ENCODE measurements around the gene THRB. TPM values are rescaled to one million over a fixed set of nuclear protein-coding genes. Genes with fewer than 3 reads are reported as not detected.

Gene THRB
- total and polyA plus RNA-seq, 2 donors (not counting 3 experiments of a cell fraction or from before 2014, with no cell fraction given), result 0.06 TPM; not detected in 1

DNA sequence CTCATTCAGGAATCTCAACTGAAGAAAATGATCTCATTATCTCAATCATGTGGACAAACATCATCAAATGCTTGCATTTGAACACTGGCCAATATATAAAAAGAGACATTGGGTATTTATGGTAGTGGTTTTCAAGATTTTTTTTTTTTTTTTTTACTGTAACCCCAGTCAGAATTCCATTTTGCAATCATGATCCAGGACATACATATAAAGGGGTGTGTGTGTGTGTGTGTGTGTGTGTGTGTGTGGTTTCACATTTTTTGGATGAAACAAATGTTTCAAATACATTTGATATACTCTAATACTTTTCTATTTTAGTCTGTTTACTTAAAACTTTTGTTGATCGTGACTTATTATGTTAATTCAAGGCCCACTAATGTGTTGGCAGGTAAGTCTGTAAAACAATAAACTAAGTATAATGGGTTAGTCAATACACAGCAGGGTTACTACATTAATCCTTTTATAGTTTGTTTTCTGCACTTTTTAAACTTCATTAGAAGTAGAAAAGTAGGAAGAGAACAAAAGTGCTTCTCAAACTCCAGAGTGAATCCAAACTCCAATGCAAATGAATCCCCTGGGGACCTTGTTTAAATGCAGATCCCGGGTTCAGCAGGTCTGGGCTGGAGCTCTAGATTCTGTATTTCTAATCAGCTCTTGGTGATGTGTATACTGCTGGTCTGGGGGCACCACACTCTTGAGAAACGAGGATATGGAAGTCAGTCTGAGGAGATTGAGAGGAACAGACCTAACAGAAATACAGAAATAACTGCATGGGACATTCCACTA lies 17.6 kb downstream of the THRB start:
- Histone ChIP-seq H3K4me1 (ENCODE audit: control insufficient read depth, extremely low read depth, insufficient read depth, low read length) (no peaks in the 10 kb centered on the region), H3K27ac (ENCODE audit: insufficient read depth, low read depth, low read length) (no peak overlapping the region), H3K9ac (replicated peaks; ENCODE audit: extremely low read depth, insufficient read depth, low read length) (no peak overlapping the region), H3K4me3 (replicated peaks in 1 of 3; ENCODE audit: insufficient read depth in 1 of 3, low read depth in 1 of 3, low read length in 3 of 3) (no peak overlapping the region), H3K36me3 (ENCODE audit: control insufficient read depth in 2 of 2, extremely low read depth in 1 of 2, insufficient read depth in 2 of 2, low read length in 2 of 2) (no peaks in the 10 kb centered on the region), H3K79me2 (ENCODE audit: control insufficient read depth, insufficient read depth, low read length) (no peaks in the 10 kb centered on the region), H3K9me3 (replicated peaks; ENCODE audit: control insufficient read depth, insufficient read depth, low read length) (no peaks in the 10 kb centered on the region), H4K20me1 (replicated peaks; ENCODE audit: control insufficient read depth, extremely low read depth, insufficient read depth, low read length) (no peaks in the 10 kb centered on the region), H3K4me2 (ENCODE audit: insufficient read depth, low read length) (no peak overlapping the region), H2AFZ (ENCODE audit: low read depth, low read length) (no peak overlapping the region), H3K9me1 (replicated peaks; ENCODE audit: control insufficient read depth, extremely low read depth, insufficient read depth, low read length) (no peaks in the 10 kb centered on the region), H3K27me3 (ENCODE audit: control insufficient read depth in 2 of 2, insufficient read depth in 2 of 2, low read length in 2 of 2) (peaks cover 4 to 5% of the 10 kb centered on the region in 2 experiments)
- BruUV-seq (replicated peaks), result no TSS peak
- FAIRE-seq (no peak), DNase-seq (ENCODE audit: low read depth, low spot score) (no peak)
- dilution Hi-C loops (cut with MboI; ENCODE audit: extremely low pct_ligation_motif_present, low sequenced_read_pairs) (no loop called here), intact Hi-C loops (cut with micrococcal nuclease) (no loop called here)
- POLR2A ChIA-PET, result no interaction called here
- TF ChIP-seq, protein P1, sequence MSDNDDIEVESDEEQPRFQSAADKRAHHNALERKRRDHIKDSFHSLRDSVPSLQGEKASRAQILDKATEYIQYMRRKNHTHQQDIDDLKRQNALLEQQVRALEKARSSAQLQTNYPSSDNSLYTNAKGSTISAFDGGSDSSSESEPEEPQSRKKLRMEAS (IDR thresholded peaks at IDR 0.05; ENCODE audit: insufficient read depth, insufficient read length), result no peak
- TF ChIP-seq EZH2 (IDR thresholded peaks at IDR 0.05; ENCODE audit: borderline replicate concordance, low read depth, low read length, severe bottlenecking) (no peak), GATA2 (IDR thresholded peaks at IDR 0.05; ENCODE audit: insufficient read depth, insufficient read length, low read depth, low read length) (no peak)
- CTCF ChIA-PET, result no interaction called here

DNA sequence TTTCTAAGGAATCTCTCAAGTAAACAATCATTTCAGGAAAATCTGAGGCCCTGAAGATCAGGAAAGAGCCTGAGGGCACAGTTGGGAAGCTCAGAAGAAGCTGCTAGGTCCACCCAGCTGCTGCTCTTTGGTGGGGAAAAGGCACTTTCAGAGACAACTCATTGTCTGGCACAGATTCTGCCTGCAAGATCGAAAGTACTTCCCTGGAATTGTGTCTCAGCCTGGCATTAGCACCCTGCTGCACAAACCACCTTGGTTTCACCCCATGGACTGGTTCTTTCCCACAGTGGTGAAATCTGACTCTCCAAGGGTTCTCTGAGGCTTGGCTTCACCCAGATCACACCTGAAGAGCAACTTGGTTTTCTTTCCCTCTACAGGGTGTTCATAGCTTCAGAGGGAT lies 18.7 kb downstream of the THRB start:
- BruUV-seq (replicated peaks), result no TSS peak

More for the DNA sequence above, 18.7 kb downstream of the THRB start:
- no peaks in the 10 kb centered on the region for H3K9me1 ChIP-seq (replicated peaks; ENCODE audit: control insufficient read depth, extremely low read depth, insufficient read depth, low read length)
- no peak overlapping the region for H3K9ac ChIP-seq (replicated peaks; ENCODE audit: extremely low read depth, insufficient read depth, low read length)
- DNase-seq (ENCODE audit: low read depth, low spot score), result no peak
- H2AFZ ChIP-seq (ENCODE audit: low read depth, low read length), result no peak overlapping the region
- H3K9me3 ChIP-seq (replicated peaks; ENCODE audit: control insufficient read depth, insufficient read depth, low read length), result no peaks in the 10 kb centered on the region
- intact Hi-C loops (cut with micrococcal nuclease) (no loop called here), dilution Hi-C loops (cut with MboI; ENCODE audit: extremely low pct_ligation_motif_present, low sequenced_read_pairs) (no loop called here)
- no peak overlapping the region for H3K4me3 ChIP-seq (replicated peaks in 1 of 3; ENCODE audit: insufficient read depth in 1 of 3, low read depth in 1 of 3, low read length in 3 of 3)
- no peaks in the 10 kb centered on the region for H3K79me2 ChIP-seq (ENCODE audit: control insufficient read depth, insufficient read depth, low read length)
- TF ChIP-seq POLR2A (IDR thresholded peaks at IDR 0.05; ENCODE audit: low read depth, low read length) (no peak), JUN (IDR thresholded peaks at IDR 0.05; ENCODE audit: borderline replicate concordance, insufficient read depth, insufficient read length, low read depth) (no peak), POLR2AphosphoS5 (IDR thresholded peaks at IDR 0.05; ENCODE audit: insufficient read depth, low read depth, low read length) (no peak), MYC (IDR thresholded peaks at IDR 0.05; ENCODE audit: low read depth, low read length) (no peak), EZH2 (IDR thresholded peaks at IDR 0.05; ENCODE audit: borderline replicate concordance, low read depth, low read length, severe bottlenecking) (no peak), FOS (IDR thresholded peaks at IDR 0.05; ENCODE audit: borderline replicate concordance, insufficient read depth, low read length) (no peak), GATA2 (IDR thresholded peaks at IDR 0.05; ENCODE audit: insufficient read depth, insufficient read length, low read depth, low read length) (no peak)
- TF ChIP-seq, protein P2, sequence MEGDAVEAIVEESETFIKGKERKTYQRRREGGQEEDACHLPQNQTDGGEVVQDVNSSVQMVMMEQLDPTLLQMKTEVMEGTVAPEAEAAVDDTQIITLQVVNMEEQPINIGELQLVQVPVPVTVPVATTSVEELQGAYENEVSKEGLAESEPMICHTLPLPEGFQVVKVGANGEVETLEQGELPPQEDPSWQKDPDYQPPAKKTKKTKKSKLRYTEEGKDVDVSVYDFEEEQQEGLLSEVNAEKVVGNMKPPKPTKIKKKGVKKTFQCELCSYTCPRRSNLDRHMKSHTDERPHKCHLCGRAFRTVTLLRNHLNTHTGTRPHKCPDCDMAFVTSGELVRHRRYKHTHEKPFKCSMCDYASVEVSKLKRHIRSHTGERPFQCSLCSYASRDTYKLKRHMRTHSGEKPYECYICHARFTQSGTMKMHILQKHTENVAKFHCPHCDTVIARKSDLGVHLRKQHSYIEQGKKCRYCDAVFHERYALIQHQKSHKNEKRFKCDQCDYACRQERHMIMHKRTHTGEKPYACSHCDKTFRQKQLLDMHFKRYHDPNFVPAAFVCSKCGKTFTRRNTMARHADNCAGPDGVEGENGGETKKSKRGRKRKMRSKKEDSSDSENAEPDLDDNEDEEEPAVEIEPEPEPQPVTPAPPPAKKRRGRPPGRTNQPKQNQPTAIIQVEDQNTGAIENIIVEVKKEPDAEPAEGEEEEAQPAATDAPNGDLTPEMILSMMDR (IDR thresholded peaks at IDR 0.05; ENCODE audit: extremely low read depth in 1 of 2, insufficient read depth in 1 of 2, low read depth in 1 of 2, low read length in 2 of 2), result no peak
- H4K20me1 ChIP-seq (replicated peaks; ENCODE audit: control insufficient read depth, extremely low read depth, insufficient read depth, low read length), result no peaks in the 10 kb centered on the region
- H3K4me1 ChIP-seq (ENCODE audit: control insufficient read depth, extremely low read depth, insufficient read depth, low read length), result no peaks in the 10 kb centered on the region
- POLR2A ChIA-PET, result no interaction called here
- no peaks in the 10 kb centered on the region for H3K36me3 ChIP-seq (ENCODE audit: control insufficient read depth in 2 of 2, extremely low read depth in 1 of 2, insufficient read depth in 2 of 2, low read length in 2 of 2)
- H3K27ac ChIP-seq (ENCODE audit: insufficient read depth, low read depth, low read length), result no peak overlapping the region
- peaks cover 4 to 5% of the 10 kb centered on the region in 2 experiments for H3K27me3 ChIP-seq (ENCODE audit: control insufficient read depth in 2 of 2, insufficient read depth in 2 of 2, low read length in 2 of 2)
- CTCF ChIA-PET, result no interaction called here
- FAIRE-seq, result no peak
- no peak overlapping the region for H3K4me2 ChIP-seq (ENCODE audit: insufficient read depth, low read length)

All from endothelial cell of umbilical vein (primary cell).